Keratinocyte (primary cell): ENCODE results near the gene C1orf167. TPM values are rescaled to one million over a fixed set of nuclear protein-coding genes. Genes with fewer than 3 reads are reported as not detected.

ENCODE experiments used
- DNase-seq: peaks from one replicate; pipeline ENCODE4 v3.0.0-alpha.2; 2011; ENCODE audit warnings: low read depth, missing footprints, low spot score
- FAIRE-seq: peaks from 2 replicates; lab custom pipeline; 2011; peaks lifted over from hg19 to GRCh38; lab: Jason Lieb, UNC
- H2AFZ ChIP-seq: 2 replicates; pipeline ENCODE4 v1.6.0; 2012; ENCODE audit warnings: low read length, control low read depth, inconsistent platforms; ENCODE audit not compliant: control insufficient read depth
- H3K27ac ChIP-seq: 2 replicates; pipeline ENCODE4 v1.5.1; 2011; ENCODE audit warnings: low read length; ENCODE audit not compliant: control insufficient read depth, insufficient read depth
- H3K27me3 ChIP-seq: 3 replicates; pipeline ENCODE4 v1.6.0; 2011; ENCODE audit warnings: low read length; ENCODE audit not compliant: control insufficient read depth, insufficient read depth; ENCODE audit errors: extremely low read depth
- H3K36me3 ChIP-seq, 2 experiments: 2 replicates in 1 of 2; 3 replicates in 1 of 2; pipeline ENCODE4 v1.5.1; 2011; ENCODE audit warnings: low read length in 2 of 2, mild to moderate bottlenecking in 1 of 2; ENCODE audit not compliant: control insufficient read depth in 2 of 2, insufficient read depth in 2 of 2; ENCODE audit errors: extremely low read depth in 1 of 2
- H3K4me1 ChIP-seq: 3 replicates; pipeline ENCODE4 v1.5.1; 2011; ENCODE audit warnings: low read length; ENCODE audit not compliant: control insufficient read depth, insufficient read depth; ENCODE audit errors: extremely low read depth
- H3K4me2 ChIP-seq: 3 replicates; pipeline ENCODE4 v1.6.0; 2011; ENCODE audit warnings: low read depth, low read length; ENCODE audit not compliant: control insufficient read depth, insufficient read depth; ENCODE audit errors: extremely low read depth
- H3K4me3 ChIP-seq, 3 experiments: fragments of 200-600 bp in 1 of 3; sonication (generic) in 1 of 3; 2 replicates in 2 of 3; 3 replicates in 1 of 3; pipeline ENCODE4 v1.5.1; 2011 to 2016; ENCODE audit warnings: low read length in 3 of 3, mild to moderate bottlenecking in 3 of 3, control low read depth in 2 of 3, inconsistent platforms in 1 of 3, low read depth in 1 of 3, mixed read lengths in 1 of 3, mixed run types in 1 of 3, moderate library complexity in 1 of 3; ENCODE audit not compliant: control insufficient read depth in 2 of 3, insufficient read depth in 2 of 3; ENCODE audit errors: extremely low read depth in 1 of 3
- H3K79me2 ChIP-seq: 2 replicates; pipeline ENCODE4 v1.6.0; 2012; ENCODE audit warnings: low read length; ENCODE audit not compliant: control insufficient read depth, insufficient read depth
- H3K9ac ChIP-seq: 3 replicates; pipeline ENCODE4 v1.6.0; 2011; ENCODE audit warnings: low read length; ENCODE audit not compliant: control insufficient read depth, insufficient read depth; ENCODE audit errors: extremely low read depth
- H3K9me1 ChIP-seq: 3 replicates; pipeline ENCODE4 v1.6.0; 2011; ENCODE audit warnings: low read length; ENCODE audit not compliant: control insufficient read depth, insufficient read depth; ENCODE audit errors: extremely low read depth
- H3K9me3 ChIP-seq: 2 replicates; pipeline ENCODE4 v1.5.1; 2012; ENCODE audit warnings: low read depth, low read length; ENCODE audit not compliant: control insufficient read depth
- H4K20me1 ChIP-seq: 3 replicates; pipeline ENCODE4 v1.6.0; 2011; ENCODE audit warnings: low read length; ENCODE audit not compliant: control insufficient read depth, insufficient read depth; ENCODE audit errors: extremely low read depth
- EZH2 ChIP-seq: IDR thresholded peaks from one replicate; pipeline ENCODE4 v1.6.1; 2012; ENCODE audit warnings: inconsistent platforms, mild to moderate bottlenecking, low read length, moderate library complexity
- dilution Hi-C: fragments of 300-500 bp; cut with MboI; formaldehyde crosslinking; loops from one replicate; pipeline ENCODE4 v1.7.0; 2020; ENCODE audit warnings: low sequenced_read_pairs; ENCODE audit not compliant: extremely low pct_ligation_motif_present
- polyA plus RNA-seq, 5 experiments: library from polyadenylated mRNA; depleted of rRNA in 3 of 5; stranded (reverse) in 3 of 5; stranded (forward) in 1 of 5; unstranded in 1 of 5; fragments of >200 nt; gene quantifications; 1 replicate in 1 of 5; 2 replicates in 3 of 5; 3 replicates in 1 of 5; pipeline versions ENCODE4 v1.2.1 to v1.2.3, GENCODE V29; 2011 to 2012; ENCODE audit warnings: missing spikeins in 2 of 5, low read depth in 1 of 5, low replicate concordance in 1 of 5
- TF ChIP-seq, protein P1 (sequence below), 3 experiments: IDR thresholded peaks in 1 of 3; conservative IDR thresholded peaks in 1 of 3; optimal IDR thresholded peaks in 1 of 3; 2 replicates in 2 of 3; 3 replicates in 1 of 3; pipeline versions ENCODE3 to v1.5.1; 2011; ENCODE audit warnings: low read length in 3 of 3, mild to moderate bottlenecking in 3 of 3, moderate library complexity in 2 of 3, control low read depth in 1 of 3, inconsistent platforms in 1 of 3; ENCODE audit not compliant: insufficient read depth in 2 of 3; ENCODE audit errors: extremely low read depth in 1 of 3

C1orf167 gene
- polyA plus RNA-seq, 1 donor (not counting 4 experiments of a cell fraction or from before 2014, with no cell fraction given) = not detected

DNA sequence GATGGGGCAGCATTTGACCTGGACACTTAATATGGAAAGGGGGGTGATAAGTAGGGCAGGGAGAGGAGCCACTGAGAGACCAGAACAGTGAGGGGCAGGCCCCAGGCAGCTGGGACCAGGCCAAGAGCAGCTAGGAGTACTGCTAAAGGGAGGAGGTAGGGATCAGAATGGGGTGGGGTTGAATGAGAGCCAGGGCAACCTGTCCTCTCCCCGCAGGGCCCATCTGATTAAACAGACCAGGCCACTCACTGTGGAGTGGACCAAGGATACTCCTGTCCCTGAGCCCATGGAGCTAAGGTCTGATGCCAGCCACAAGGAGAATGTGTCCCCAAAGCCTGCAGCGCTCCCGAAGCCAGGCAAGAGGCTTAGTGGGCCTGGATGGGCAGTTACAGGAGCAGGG is 2.1 kb downstream of the C1orf167 start:
- H2AFZ ChIP-seq = no peak overlapping the region
- no peaks in the 10 kb centered on the region for H3K4me1 ChIP-seq
- dilution Hi-C loops = no loop called here
- no peak overlapping the region for H3K27ac ChIP-seq
- H3K4me2 ChIP-seq = no peak overlapping the region
- H3K36me3 ChIP-seq = no peaks in the 10 kb centered on the region
- H3K27me3 ChIP-seq = peaks cover 14% of the 10 kb centered on the region
- no peaks in the 10 kb centered on the region for H3K9me1 ChIP-seq
- no peak for FAIRE-seq
- no peak for DNase-seq
- H3K79me2 ChIP-seq = no peaks in the 10 kb centered on the region
- no peaks in the 10 kb centered on the region for H4K20me1 ChIP-seq
- H3K4me3 ChIP-seq = no peak overlapping the region
- TF ChIP-seq EZH2 = no peak
- TF ChIP-seq, protein P1, sequence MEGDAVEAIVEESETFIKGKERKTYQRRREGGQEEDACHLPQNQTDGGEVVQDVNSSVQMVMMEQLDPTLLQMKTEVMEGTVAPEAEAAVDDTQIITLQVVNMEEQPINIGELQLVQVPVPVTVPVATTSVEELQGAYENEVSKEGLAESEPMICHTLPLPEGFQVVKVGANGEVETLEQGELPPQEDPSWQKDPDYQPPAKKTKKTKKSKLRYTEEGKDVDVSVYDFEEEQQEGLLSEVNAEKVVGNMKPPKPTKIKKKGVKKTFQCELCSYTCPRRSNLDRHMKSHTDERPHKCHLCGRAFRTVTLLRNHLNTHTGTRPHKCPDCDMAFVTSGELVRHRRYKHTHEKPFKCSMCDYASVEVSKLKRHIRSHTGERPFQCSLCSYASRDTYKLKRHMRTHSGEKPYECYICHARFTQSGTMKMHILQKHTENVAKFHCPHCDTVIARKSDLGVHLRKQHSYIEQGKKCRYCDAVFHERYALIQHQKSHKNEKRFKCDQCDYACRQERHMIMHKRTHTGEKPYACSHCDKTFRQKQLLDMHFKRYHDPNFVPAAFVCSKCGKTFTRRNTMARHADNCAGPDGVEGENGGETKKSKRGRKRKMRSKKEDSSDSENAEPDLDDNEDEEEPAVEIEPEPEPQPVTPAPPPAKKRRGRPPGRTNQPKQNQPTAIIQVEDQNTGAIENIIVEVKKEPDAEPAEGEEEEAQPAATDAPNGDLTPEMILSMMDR (optimal IDR thresholded peaks at IDR 0.05 in 1 of 3, IDR thresholded peaks at IDR 0.05 in 1 of 3, conservative IDR thresholded peaks at IDR 0.05 in 1 of 3; ENCODE audit: extremely low read depth in 1 of 3, insufficient read depth in 2 of 3, low read length in 3 of 3) = no peak
- no peaks in the 10 kb centered on the region for H3K9me3 ChIP-seq
- H3K9ac ChIP-seq = no peak overlapping the region

DNA sequence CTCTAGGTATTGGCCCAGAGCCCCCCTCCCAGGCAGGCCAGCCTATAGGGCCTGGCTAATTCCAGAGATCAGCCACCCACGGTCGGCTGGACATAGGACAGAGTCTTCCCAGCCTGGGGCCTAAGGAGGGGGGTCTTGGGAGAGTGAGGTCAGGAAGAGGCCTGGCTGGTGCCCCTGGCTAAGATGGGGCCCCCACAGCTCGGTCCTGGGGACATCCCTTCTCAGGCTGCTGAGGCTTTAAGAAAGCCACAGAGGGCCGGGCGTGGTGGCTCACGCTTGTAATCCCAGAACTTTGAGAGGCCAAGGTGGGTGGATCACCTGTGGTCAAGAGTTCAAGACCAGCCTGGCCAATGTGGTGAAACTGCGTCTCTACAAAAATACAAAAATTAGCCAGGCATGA is 2.5 kb downstream of the C1orf167 start:
- no peak for TF ChIP-seq EZH2
- TF ChIP-seq, protein P1 (optimal IDR thresholded peaks at IDR 0.05 in 1 of 3, IDR thresholded peaks at IDR 0.05 in 1 of 3, conservative IDR thresholded peaks at IDR 0.05 in 1 of 3; ENCODE audit: extremely low read depth in 1 of 3, insufficient read depth in 2 of 3, low read length in 3 of 3) = no peak
- Histone ChIP-seq H3K27me3 (peaks cover 14% of the 10 kb centered on the region), H3K27ac (no peak overlapping the region), H2AFZ (no peak overlapping the region), H4K20me1 (no peaks in the 10 kb centered on the region), H3K9me3 (no peaks in the 10 kb centered on the region), H3K4me2 (no peak overlapping the region), H3K9ac (no peak overlapping the region), H3K4me1 (no peaks in the 10 kb centered on the region), H3K9me1 (no peaks in the 10 kb centered on the region), H3K36me3 (no peaks in the 10 kb centered on the region), H3K79me2 (no peaks in the 10 kb centered on the region), H3K4me3 (no peak overlapping the region)
- DNase-seq = no peak
- FAIRE-seq = no peak
- dilution Hi-C loops = no loop called here
